ENCODE measurements around the gene LRP1-AS. TPM values are rescaled to one million over a fixed set of nuclear protein-coding genes. Genes with fewer than 3 reads are reported as not detected.

The LRP1-AS gene
- polyA plus RNA-seq, 2 of the 4 experiments (the other 2 are of a cell fraction), result not detected

DNA sequence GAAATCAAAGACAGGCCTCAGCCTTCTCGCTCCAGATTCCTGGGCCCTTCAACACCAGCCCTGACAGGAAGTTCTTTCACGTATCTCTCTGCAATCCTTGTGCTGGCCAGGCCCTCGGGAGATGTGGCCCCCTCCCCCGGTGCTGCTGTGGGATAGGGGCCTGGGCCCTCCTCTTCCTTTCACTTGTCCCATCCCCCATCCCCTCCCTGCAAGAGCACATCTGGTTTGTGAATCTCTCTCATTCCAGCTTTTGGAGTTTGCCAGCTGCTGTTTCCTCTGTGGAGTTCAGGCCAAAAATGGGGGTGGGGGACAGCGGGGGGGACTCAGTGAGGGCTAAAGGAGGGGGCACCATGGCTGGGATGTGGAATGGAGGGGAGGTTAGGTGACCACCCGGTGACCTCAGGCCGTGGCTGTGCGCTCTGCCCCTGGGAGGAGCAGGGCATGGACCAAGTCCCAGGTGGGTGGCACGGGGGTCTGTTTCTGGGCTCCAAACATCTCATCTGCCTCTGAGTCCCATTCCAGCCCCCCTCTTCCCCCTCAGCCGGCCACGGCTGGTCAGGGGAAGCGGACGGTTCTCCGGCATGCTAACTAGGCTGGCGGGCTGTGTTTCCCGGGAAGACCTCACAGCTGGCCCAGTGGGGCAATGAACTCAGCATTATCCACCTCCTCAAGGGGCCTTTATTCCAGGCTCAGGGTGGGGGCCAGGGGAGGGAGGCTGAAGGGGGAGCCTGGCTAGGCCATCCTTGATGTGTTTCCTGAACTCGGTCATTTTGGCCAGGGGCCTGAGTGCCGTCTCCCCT, 11.7 kb downstream of the LRP1-AS start:
- POLR2A ChIA-PET, result interaction anchor here (1.2 kb wide), 1 partner anchor 8 kb away, joined by 4 read pairs; the partner anchor contains the start of gene LRP1
- CTCF ChIA-PET, result interaction anchor here (0.6 to 6.6 kb wide), 10 partner anchors 11 to 128 kb away, joined by 3 to 51 read pairs (median 7); no protein-coding TSS in a partner anchor
- no peak for FAIRE-seq
- no peak overlapping the region for H3K4me3 ChIP-seq
- TF ChIP-seq GATA3 (IDR thresholded peaks at IDR 0.05; ENCODE audit: borderline replicate concordance) (no peak), EHMT2 (IDR thresholded peaks at IDR 0.05; ENCODE audit: low read depth) (no peak), NPAS2 (CRISPR knock-in tag; IDR thresholded peaks at IDR 0.05; ENCODE audit: borderline replicate concordance) (no peak), HOXB13 (CRISPR knock-in tag; IDR thresholded peaks at IDR 0.05; ENCODE audit: low read depth) (no peak), JUN (IDR thresholded peaks at IDR 0.05) (no peak), HDAC2 (IDR thresholded peaks at IDR 0.05) (no peak), EHF (CRISPR knock-in tag; IDR thresholded peaks at IDR 0.05) (no peak), RNF2 (IDR thresholded peaks at IDR 0.05; ENCODE audit: borderline replicate concordance, low read depth) (no peak), MYC (IDR thresholded peaks at IDR 0.05; ENCODE audit: borderline replicate concordance, low read length) (no peak), RCOR1 (IDR thresholded peaks at IDR 0.05; ENCODE audit: low read depth, low read length) (no peak), CBX2 (IDR thresholded peaks at IDR 0.05; ENCODE audit: borderline replicate concordance, low read depth) (no peak), SMC3 (IDR thresholded peaks at IDR 0.05) (no peak), FOSB (CRISPR knock-in tag; IDR thresholded peaks at IDR 0.05) (no peak), CBX8 (IDR thresholded peaks at IDR 0.05) (no peak), ZFP36 (IDR thresholded peaks at IDR 0.05; ENCODE audit: borderline replicate concordance, partially characterized antibody) (no peak)
- peaks cover 34% of the 10 kb centered on the region for H3K4me1 ChIP-seq
- no peak for DNase-seq (ENCODE audit: low read depth in 1 of 2, low spot score in 1 of 2)
- ATAC-seq, result no peak
- peak overlapping the region in 1 of 2 experiments; percentile 45; a peak in 3 of 6 replicates for H3K27ac ChIP-seq
- 80% methylated on average over 17 of the region's 18 CpGs for WGBS (ENCODE audit: missing lambda C conversion rate)
- H3K4me2 ChIP-seq, result no peak overlapping the region
- no peaks in the 10 kb centered on the region for H3K9me3 ChIP-seq

DNA sequence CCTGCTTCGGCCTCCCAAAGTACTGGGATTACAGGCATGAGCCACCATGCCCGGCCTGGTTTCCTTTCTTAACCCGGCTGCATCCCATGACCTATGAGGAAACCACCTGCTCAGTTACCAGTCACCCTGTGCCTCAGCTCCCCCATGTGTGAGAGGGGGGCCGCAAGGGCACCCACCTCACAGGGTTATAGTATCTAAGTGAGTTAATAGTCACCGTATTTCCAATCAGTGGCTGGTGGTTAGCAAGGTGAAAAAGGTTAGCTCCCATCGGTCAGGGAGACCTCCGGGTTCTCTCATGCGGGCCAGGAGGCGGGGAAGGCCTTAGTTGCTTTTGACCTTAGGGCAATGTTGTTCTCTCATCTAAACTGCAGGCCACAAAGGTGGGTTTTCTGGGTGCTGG, 12.5 kb downstream of the LRP1-AS start:
- CTCF ChIA-PET, result interaction anchor here (1.8 to 6.6 kb wide), 7 partner anchors 11 to 128 kb away, joined by 5 to 51 read pairs (median 10); no protein-coding TSS in a partner anchor
- FAIRE-seq, result no peak
- no peak for DNase-seq (ENCODE audit: low read depth in 1 of 2, low spot score in 1 of 2)
- ATAC-seq, result no peak
- Histone ChIP-seq H3K4me2 (no peak overlapping the region), H3K4me3 (no peak overlapping the region), H3K27ac (peak overlapping the region in 1 of 2 experiments; percentile 45; a peak in 2 of 6 replicates), H3K9me3 (no peaks in the 10 kb centered on the region), H3K4me1 (peaks cover 39% of the 10 kb centered on the region)
- POLR2A ChIA-PET, result no interaction called here
- 92% methylated on average over 9 of the region's 9 CpGs for WGBS (ENCODE audit: missing lambda C conversion rate)
- TF ChIP-seq RAD21 (conservative IDR thresholded peaks at IDR 0.05 in 1 of 2, IDR thresholded peaks at IDR 0.05 in 1 of 2), result no peak
- no peak for TF ChIP-seq ZSCAN20 (CRISPR knock-in tag; IDR thresholded peaks at IDR 0.05)
- TF ChIP-seq TFCP2L1 (CRISPR knock-in tag; IDR thresholded peaks at IDR 0.05), result no peak
- TF ChIP-seq REST (IDR thresholded peaks at IDR 0.05), result no peak
- no peak for TF ChIP-seq NPAS2 (CRISPR knock-in tag; IDR thresholded peaks at IDR 0.05; ENCODE audit: borderline replicate concordance)
- no peak for TF ChIP-seq ESRRA (IDR thresholded peaks at IDR 0.05; ENCODE audit: borderline replicate concordance, low read length)
- no peak for TF ChIP-seq ZNF302 (CRISPR knock-in tag; IDR thresholded peaks at IDR 0.05)
